ENCODE measurements around the gene CD247. TPM values are rescaled to one million over a fixed set of nuclear protein-coding genes. Genes with fewer than 3 reads are reported as not detected.

CD247 gene
- total and polyA plus RNA-seq, 2 of the 13 experiments (the other 11 are each of a cell fraction or from before 2014, with no cell fraction given): 0.20 TPM; not detected in 1

- no peaks in the 10 kb centered on the region for H3K9me3 ChIP-seq (ENCODE audit: low read length)
- H3K79me2 ChIP-seq (ENCODE audit: insufficient read depth, low read length): no peaks in the 10 kb centered on the region
- H3K27ac ChIP-seq (ENCODE audit: extremely low read length, insufficient read depth, low read length): no peak overlapping the region
- TF ChIP-seq SMC3 (IDR thresholded peaks at IDR 0.05; ENCODE audit: low read length): no peak
- TF ChIP-seq, protein P1, sequence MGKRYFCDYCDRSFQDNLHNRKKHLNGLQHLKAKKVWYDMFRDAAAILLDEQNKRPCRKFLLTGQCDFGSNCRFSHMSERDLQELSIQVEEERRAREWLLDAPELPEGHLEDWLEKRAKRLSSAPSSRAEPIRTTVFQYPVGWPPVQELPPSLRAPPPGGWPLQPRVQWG (CRISPR knock-in tag; IDR thresholded peaks at IDR 0.05; ENCODE audit: borderline replicate concordance, low read depth): no peak
- TF ChIP-seq, protein P2, sequence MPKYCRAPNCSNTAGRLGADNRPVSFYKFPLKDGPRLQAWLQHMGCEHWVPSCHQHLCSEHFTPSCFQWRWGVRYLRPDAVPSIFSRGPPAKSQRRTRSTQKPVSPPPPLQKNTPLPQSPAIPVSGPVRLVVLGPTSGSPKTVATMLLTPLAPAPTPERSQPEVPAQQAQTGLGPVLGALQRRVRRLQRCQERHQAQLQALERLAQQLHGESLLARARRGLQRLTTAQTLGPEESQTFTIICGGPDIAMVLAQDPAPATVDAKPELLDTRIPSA (CRISPR knock-in tag; IDR thresholded peaks at IDR 0.05; ENCODE audit: borderline replicate concordance): no peak
- TF ChIP-seq ZNF501 (CRISPR knock-in tag; IDR thresholded peaks at IDR 0.05): no peak
- TF ChIP-seq SAP130 (CRISPR knock-in tag; IDR thresholded peaks at IDR 0.05; ENCODE audit: low read depth): no peak
- no peak for TF ChIP-seq RFX5 (IDR thresholded peaks at IDR 0.05; ENCODE audit: low read depth, low read length)
- TF ChIP-seq NFKBIZ (CRISPR knock-in tag; IDR thresholded peaks at IDR 0.05): no peak
- no peak for TF ChIP-seq ZNF597 (CRISPR knock-in tag; IDR thresholded peaks at IDR 0.05)
- no peak for TF ChIP-seq SOX5 (CRISPR knock-in tag; IDR thresholded peaks at IDR 0.05; ENCODE audit: borderline replicate concordance)
- TF ChIP-seq ZNF619 (CRISPR knock-in tag; IDR thresholded peaks at IDR 0.05): no peak
- no peak for TF ChIP-seq ZNF607 (CRISPR knock-in tag; IDR thresholded peaks at IDR 0.05; ENCODE audit: borderline replicate concordance)
- TF ChIP-seq DRAP1 (CRISPR knock-in tag; IDR thresholded peaks at IDR 0.05): no peak
- TF ChIP-seq ZBTB38 (CRISPR knock-in tag; IDR thresholded peaks at IDR 0.05): no peak
- no peak for TF ChIP-seq FOXJ3 (CRISPR knock-in tag; IDR thresholded peaks at IDR 0.05; ENCODE audit: borderline replicate concordance)
- no peak overlapping the region for H3K4me3 ChIP-seq (replicated peaks in 1 of 3; ENCODE audit: insufficient read depth in 1 of 3, low read depth in 2 of 3, low read length in 3 of 3)
- no peak overlapping the region for H2AFZ ChIP-seq (ENCODE audit: low read length)
- no TSS peak for BruUV-seq (replicated peaks)
- H3K4me1 ChIP-seq (ENCODE audit: insufficient read depth, low read length): peaks cover 12% of the 10 kb centered on the region
- FAIRE-seq (no peak), ATAC-seq (peak; percentile 48; the same call in 2 of the 3 replicates), DNase-seq (ENCODE audit: low spot score) (no peak)
- CTCF ChIA-PET (ENCODE audit: low intra/inter-chr PET ratio, low total read pairs): no interaction called here
- intact Hi-C loops (cut with micrococcal nuclease; ENCODE audit: unreplicated experiment) (no loop called here), in situ Hi-C loops (cut with HindIII; ENCODE audit: extremely low pct_ligation_motif_present, low pct_unique_long_range_greater_than_20kb) (loop anchor here (25.0 kb wide), 1 partner anchor 265 kb away; no protein-coding TSS in a partner anchor)
- no peaks in the 10 kb centered on the region for H4K20me1 ChIP-seq (ENCODE audit: insufficient read depth, low read length)
- no peaks in the 10 kb centered on the region for H3K36me3 ChIP-seq (replicated peaks in 1 of 2; ENCODE audit: control insufficient read depth in 1 of 2, insufficient read depth in 2 of 2, low read length in 2 of 2)
- POLR2A ChIA-PET: no interaction called here
- H3K4me2 ChIP-seq (ENCODE audit: low read depth, low read length): no peak overlapping the region
- WGBS (ENCODE audit: low lambda C conversion rate): 33% methylated on average over 8 of the region's 8 CpGs
- H3K27me3 ChIP-seq (ENCODE audit: control insufficient read depth in 1 of 2, insufficient read depth in 2 of 2, low read length in 2 of 2): peaks cover 0 to 3% of the 10 kb centered on the region in 2 experiments; a peak in 3 of 5 replicates
- no peak overlapping the region for H3K9ac ChIP-seq (ENCODE audit: insufficient read depth, low read depth, low read length)
Observed at GRCh38 chr1:167526667-167527383, 8.5 kb upstream of the CD247 start.
